ENCODE measurements around the gene DNAH6.

DNA sequence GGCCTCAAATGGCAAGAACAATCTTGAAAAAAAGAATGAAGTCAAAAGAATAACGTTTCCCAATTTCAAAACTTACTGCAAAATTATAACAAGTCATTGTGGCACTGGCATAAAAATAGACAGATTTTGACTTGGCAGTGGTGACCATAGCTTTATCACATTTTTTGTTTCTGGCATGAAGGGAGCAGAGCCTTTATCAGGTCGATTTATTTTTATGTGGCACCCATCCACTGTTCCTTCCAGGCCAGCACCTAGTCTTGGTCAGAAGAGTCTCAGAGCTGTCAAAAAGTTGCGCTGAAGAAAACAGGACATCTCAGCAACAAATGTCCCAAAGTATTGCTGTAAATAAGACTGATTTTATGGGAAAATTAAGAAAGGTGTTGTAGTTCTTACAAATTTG, 272.2 kb downstream of the DNAH6 start:
- TF ChIP-seq, protein P1, sequence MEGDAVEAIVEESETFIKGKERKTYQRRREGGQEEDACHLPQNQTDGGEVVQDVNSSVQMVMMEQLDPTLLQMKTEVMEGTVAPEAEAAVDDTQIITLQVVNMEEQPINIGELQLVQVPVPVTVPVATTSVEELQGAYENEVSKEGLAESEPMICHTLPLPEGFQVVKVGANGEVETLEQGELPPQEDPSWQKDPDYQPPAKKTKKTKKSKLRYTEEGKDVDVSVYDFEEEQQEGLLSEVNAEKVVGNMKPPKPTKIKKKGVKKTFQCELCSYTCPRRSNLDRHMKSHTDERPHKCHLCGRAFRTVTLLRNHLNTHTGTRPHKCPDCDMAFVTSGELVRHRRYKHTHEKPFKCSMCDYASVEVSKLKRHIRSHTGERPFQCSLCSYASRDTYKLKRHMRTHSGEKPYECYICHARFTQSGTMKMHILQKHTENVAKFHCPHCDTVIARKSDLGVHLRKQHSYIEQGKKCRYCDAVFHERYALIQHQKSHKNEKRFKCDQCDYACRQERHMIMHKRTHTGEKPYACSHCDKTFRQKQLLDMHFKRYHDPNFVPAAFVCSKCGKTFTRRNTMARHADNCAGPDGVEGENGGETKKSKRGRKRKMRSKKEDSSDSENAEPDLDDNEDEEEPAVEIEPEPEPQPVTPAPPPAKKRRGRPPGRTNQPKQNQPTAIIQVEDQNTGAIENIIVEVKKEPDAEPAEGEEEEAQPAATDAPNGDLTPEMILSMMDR (IDR thresholded peaks at IDR 0.05; ENCODE audit: low read depth, low read length): no peak
- no peak for TF ChIP-seq POLR2A (IDR thresholded peaks at IDR 0.05; ENCODE audit: extremely low read depth, insufficient read length)

All from NB4 (cell line).